Loucy (cell line): ENCODE measurements around the gene SPATA9.

Experiments
- CTCF ChIP-seq: fragments of 200-600 bp; sonication (generic); conservative IDR thresholded peaks from 2 replicates; pipeline ENCODE4 v1.5.1; 2014; ENCODE audit warnings: mild to moderate bottlenecking, antibody characterized with exemption, low read length
- EZH2phosphoT487 ChIP-seq: fragments of 200-600 bp; IDR thresholded peaks from 2 replicates; pipeline ENCODE4 v1.6.1; 2018; ENCODE audit warnings: antibody characterized with exemption, mild to moderate bottlenecking, moderate library complexity, borderline replicate concordance

- TF ChIP-seq CTCF (no peak), EZH2phosphoT487 (no peak)
Observed at GRCh38 chr5:95623706-95624105, 59.1 kb downstream of the SPATA9 start.
